Breast epithelium (tissue), 4 donors: ENCODE results near the gene TFB1M. TPM values are rescaled to one million over a fixed set of nuclear protein-coding genes. Genes with fewer than 3 reads are reported as not detected.

Experiments used
- DNase-seq, 2 donors: peaks; one replicate each; pipeline ENCODE4 v3.0.0-alpha.2; 2019; ENCODE audit warnings: low spot score in 2 of 2
- H3K27ac ChIP-seq, 2 donors: fragments of 200-600 bp; sonication (generic) in 1 of 2; one replicate each; pipeline ENCODE4 v1.5.1; 2016 to 2019; ENCODE audit warnings: mild to moderate bottlenecking in 1 of 2
- H3K27me3 ChIP-seq, 2 donors: fragments of 200-600 bp; sonication (generic) in 1 of 2; one replicate each; pipeline versions ENCODE4 v1.5.1 to v1.6.0; 2017 to 2019; ENCODE audit warnings: control low read depth in 1 of 2, mild to moderate bottlenecking in 1 of 2
- H3K36me3 ChIP-seq: fragments of 200-600 bp; one replicate; pipeline ENCODE4 v1.5.1; 2019
- H3K4me1 ChIP-seq, 2 donors: fragments of 200-600 bp; sonication (generic); one replicate each; pipeline ENCODE4 v1.5.1; 2016 to 2019; ENCODE audit warnings: control low read depth in 1 of 2
- H3K4me3 ChIP-seq, 3 donors: fragments of 200-600 bp; sonication (generic); 1 replicate in 2 of 3; 2 replicates in 1 of 3; pipeline ENCODE4 v1.5.1; 2016 to 2019; ENCODE audit warnings: mild to moderate bottlenecking in 3 of 3, moderate library complexity in 2 of 3
- H3K9me3 ChIP-seq, 2 donors: fragments of 200-600 bp; sonication (generic) in 1 of 2; one replicate each; pipeline ENCODE4 v1.5.1; 2016 to 2019; ENCODE audit warnings: control low read depth in 1 of 2
- POLR2A ChIP-seq: fragments of 450-650 bp; IDR thresholded peaks from one replicate; pipeline ENCODE4 v1.6.1; 2016; ENCODE audit warnings: antibody characterized with exemption, mild to moderate bottlenecking, moderate library complexity
- POLR2AphosphoS5 ChIP-seq, 3 donors: sonication (generic); formaldehyde crosslinking; IDR thresholded peaks; one replicate each; pipeline ENCODE4 v1.6.1; 2017; ENCODE audit warnings: antibody characterized with exemption in 3 of 3
- intact Hi-C: fragments of 100-400 bp; cut with DNase I; formaldehyde crosslinking; loops from one replicate; pipeline ENCODE4 v1.15.1; 2023; ENCODE audit warnings: low total_unique reads
- total RNA-seq, 3 donors: library from RNA; depleted of rRNA; stranded (reverse); fragments of >200 nt; gene quantifications; one replicate each; pipeline ENCODE4 v1.1.0, GENCODE V29; 2016
- TF ChIP-seq, protein P1 (sequence below), 3 donors: fragments of 450-650 bp; IDR thresholded peaks; one replicate each; pipeline ENCODE4 v1.5.1; 2016 to 2017; ENCODE audit warnings: antibody characterized with exemption in 3 of 3, mild to moderate bottlenecking in 3 of 3, moderate library complexity in 3 of 3

Gene TFB1M
- total RNA-seq, 3 donors from 2014 or later: 9.9 to 28.5 (median 18.4) TPM

DNA sequence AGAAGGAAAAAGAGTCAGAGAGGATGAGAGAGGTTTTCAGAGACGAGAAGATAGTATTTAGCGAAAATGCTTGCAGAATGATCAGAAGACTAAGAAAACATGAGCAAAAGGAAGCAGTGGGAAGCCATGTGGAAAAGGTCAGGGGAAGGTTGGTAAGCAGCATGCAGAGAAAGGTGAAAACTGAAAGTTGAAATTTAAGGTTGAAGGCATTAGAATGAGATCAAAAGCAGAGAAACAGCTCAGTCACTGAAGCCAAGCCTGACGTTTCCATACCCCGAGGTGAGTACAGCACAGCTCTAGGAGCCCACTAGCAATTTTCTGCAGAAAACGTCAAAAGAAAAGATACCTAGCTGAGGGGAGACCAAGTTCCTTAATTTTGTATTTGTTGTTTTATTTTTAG, 19.1 kb upstream of the TFB1M start:
- H3K27ac ChIP-seq: no peak overlapping the region
- no peak for TF ChIP-seq POLR2AphosphoS5 (IDR thresholded peaks at IDR 0.05)
- no peak for TF ChIP-seq POLR2A
- TF ChIP-seq, protein P1, sequence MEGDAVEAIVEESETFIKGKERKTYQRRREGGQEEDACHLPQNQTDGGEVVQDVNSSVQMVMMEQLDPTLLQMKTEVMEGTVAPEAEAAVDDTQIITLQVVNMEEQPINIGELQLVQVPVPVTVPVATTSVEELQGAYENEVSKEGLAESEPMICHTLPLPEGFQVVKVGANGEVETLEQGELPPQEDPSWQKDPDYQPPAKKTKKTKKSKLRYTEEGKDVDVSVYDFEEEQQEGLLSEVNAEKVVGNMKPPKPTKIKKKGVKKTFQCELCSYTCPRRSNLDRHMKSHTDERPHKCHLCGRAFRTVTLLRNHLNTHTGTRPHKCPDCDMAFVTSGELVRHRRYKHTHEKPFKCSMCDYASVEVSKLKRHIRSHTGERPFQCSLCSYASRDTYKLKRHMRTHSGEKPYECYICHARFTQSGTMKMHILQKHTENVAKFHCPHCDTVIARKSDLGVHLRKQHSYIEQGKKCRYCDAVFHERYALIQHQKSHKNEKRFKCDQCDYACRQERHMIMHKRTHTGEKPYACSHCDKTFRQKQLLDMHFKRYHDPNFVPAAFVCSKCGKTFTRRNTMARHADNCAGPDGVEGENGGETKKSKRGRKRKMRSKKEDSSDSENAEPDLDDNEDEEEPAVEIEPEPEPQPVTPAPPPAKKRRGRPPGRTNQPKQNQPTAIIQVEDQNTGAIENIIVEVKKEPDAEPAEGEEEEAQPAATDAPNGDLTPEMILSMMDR (IDR thresholded peaks at IDR 0.05): no peak
- H3K9me3 ChIP-seq: no peaks in the 10 kb centered on the region
- intact Hi-C loops: no loop called here
- no peak for DNase-seq
- H3K27me3 ChIP-seq: no peaks in the 10 kb centered on the region
- no peaks in the 10 kb centered on the region for H3K4me1 ChIP-seq
- H3K4me3 ChIP-seq: no peak overlapping the region
- no peaks in the 10 kb centered on the region for H3K36me3 ChIP-seq

DNA sequence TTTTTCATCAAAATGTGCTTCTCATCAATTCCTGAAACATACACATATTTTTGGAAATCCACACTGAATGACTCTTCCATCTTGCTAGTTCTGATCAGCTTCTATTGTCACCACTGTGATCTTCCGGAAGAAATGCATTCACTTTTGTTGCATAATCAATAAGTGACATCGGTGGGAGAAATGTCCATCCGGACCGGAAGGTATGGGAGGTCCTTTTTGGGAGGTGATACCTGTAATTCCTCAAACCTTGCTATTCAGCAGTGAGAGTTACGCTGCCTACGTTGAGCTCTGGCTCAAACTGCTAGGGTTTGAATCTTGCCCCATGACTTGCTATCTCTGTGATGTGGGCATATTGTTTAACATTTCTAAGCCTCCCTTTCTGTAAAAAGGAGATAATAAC, 16.6 kb upstream of the TFB1M start:
- no peaks in the 10 kb centered on the region for H3K36me3 ChIP-seq
- H3K27ac ChIP-seq: no peak overlapping the region
- TF ChIP-seq POLR2AphosphoS5 (IDR thresholded peaks at IDR 0.05): no peak
- TF ChIP-seq POLR2A: no peak
- TF ChIP-seq, protein P1 (IDR thresholded peaks at IDR 0.05): no peak
- no peaks in the 10 kb centered on the region for H3K27me3 ChIP-seq
- no peak overlapping the region for H3K4me3 ChIP-seq
- no peaks in the 10 kb centered on the region for H3K4me1 ChIP-seq
- intact Hi-C loops: no loop called here
- H3K9me3 ChIP-seq: no peaks in the 10 kb centered on the region
- no peak for DNase-seq

DNA sequence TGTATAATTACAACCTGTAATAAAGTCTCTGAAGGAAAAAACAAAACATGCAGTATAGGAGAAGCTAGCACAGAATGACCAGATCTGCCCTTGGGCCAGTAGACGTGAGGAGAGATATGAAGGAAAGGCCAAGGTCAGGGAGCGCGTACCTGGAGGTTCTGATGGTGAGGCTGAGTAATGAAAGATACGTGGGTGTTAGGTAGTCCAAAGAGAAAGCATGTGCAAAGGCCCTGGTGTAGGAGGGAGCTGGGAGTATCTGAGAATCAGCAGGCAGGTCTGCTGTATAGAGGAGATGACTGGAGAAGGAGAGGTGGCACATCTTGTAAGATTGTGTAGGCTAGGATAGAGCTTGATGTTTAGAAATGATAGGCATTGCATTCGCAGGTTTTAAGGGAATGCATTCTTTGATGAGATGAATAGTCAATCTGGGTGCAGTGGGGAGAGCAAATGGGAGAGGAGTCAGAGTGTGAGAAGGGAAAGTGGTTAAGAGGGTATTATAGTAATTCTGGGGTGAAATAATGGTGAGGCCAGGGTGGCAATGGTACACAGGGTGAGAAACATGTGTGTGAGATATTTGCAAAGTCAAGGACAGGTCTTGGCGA, 15.9 kb upstream of the TFB1M start:
- Histone ChIP-seq H3K27ac (no peak overlapping the region), H3K4me1 (no peaks in the 10 kb centered on the region)
- intact Hi-C loops: no loop called here

DNA sequence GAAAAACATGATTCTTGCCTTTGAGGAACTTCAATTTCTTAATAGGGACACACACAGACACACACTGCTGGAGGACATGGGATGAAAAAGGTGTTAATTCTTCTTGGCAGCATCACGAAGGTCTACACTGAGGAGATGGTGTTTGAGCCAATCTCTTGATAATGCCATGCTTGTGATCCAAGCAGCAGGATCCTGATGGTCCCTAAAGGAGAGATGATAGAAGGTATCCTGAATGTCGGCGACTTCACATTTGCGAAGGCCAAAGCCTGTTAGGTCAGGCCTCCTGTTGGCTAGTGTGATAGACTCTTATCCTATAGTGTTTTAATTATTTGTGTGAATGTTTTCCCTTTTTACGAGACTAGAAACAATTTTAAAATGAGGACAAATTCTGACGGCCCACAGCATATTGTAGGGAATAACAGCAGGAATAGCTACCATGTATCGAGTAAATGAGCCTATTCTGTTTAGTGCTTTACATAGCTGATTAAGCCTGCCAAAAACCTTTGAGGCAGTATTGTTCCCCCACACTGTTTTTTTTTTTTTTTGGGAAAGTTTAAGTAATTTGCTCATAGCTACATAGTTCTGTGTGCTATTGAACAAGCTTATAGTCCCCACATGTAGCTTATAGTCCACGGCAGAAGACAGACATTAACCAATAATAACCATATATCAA, 15.3 kb upstream of the TFB1M start:
- H3K27me3 ChIP-seq: no peaks in the 10 kb centered on the region
- H3K9me3 ChIP-seq: no peaks in the 10 kb centered on the region
- peaks cover 5% of the 10 kb centered on the region for H3K36me3 ChIP-seq
- TF ChIP-seq POLR2AphosphoS5 (IDR thresholded peaks at IDR 0.05) (no peak), POLR2A (no peak)
- TF ChIP-seq, protein P1 (IDR thresholded peaks at IDR 0.05): no peak
- no peak overlapping the region for H3K4me3 ChIP-seq
- no peaks in the 10 kb centered on the region for H3K4me1 ChIP-seq
- intact Hi-C loops: no loop called here
- no peak for DNase-seq
- no peak overlapping the region for H3K27ac ChIP-seq

More for the DNA sequence above, 15.9 kb upstream of the TFB1M start:
- H3K36me3 ChIP-seq: peaks cover 2% of the 10 kb centered on the region
- TF ChIP-seq, protein P1 (IDR thresholded peaks at IDR 0.05): no peak
- TF ChIP-seq POLR2A: no peak
- TF ChIP-seq POLR2AphosphoS5 (IDR thresholded peaks at IDR 0.05): no peak
- no peaks in the 10 kb centered on the region for H3K27me3 ChIP-seq
- H3K4me3 ChIP-seq: no peak overlapping the region
- DNase-seq: no peak
- no peaks in the 10 kb centered on the region for H3K9me3 ChIP-seq
